Cardiac septum (tissue), 1 donor: ENCODE results near the gene DMXL1. TPM values are rescaled to one million over a fixed set of nuclear protein-coding genes. Genes with fewer than 3 reads are reported as not detected.

Source experiments
- DNase-seq: peaks from one replicate; pipeline ENCODE4 v3.0.0-alpha.2; 2020; ENCODE audit warnings: low spot score
- intact Hi-C: fragments of 100-400 bp; cut with DNase I; formaldehyde crosslinking; loops from one replicate; pipeline ENCODE4 v1.14.0; 2022
- total RNA-seq: library from RNA; stranded (reverse); fragmentation: NEBNext Ultra II Directional; extraction: Animal tissue kit (Norgen Biotek cat#: 25700); gene quantifications from one replicate; pipeline ENCODE4 v1.2.1, GENCODE V29; 2021
- donor health status: DM: no; HTN: no; CAD: no.

Gene DMXL1
- total RNA-seq, 1 donor from 2014 or later: 28.2 TPM

- DNase-seq: no peak
Observed at GRCh38 chr5:119275146-119275545, 204.3 kb downstream of the DMXL1 start.

GRCh38 chr5:119275601-119276173 lies 204.8 kb downstream of the DMXL1 start:
- no peak for DNase-seq
- intact Hi-C loops: no loop called here

More at GRCh38 chr5:119275146-119275545, 204.3 kb downstream of the DMXL1 start:
- intact Hi-C loops: no loop called here

- no peak for DNase-seq
- intact Hi-C loops: no loop called here
Observed at GRCh38 chr5:119276978-119277377, 206.1 kb downstream of the DMXL1 start.

- intact Hi-C loops: no loop called here
- no peak for DNase-seq
Observed at GRCh38 chr5:119279093-119279492, 208.2 kb downstream of the DMXL1 start.

- DNase-seq: no peak
- intact Hi-C loops: no loop called here
Observed at GRCh38 chr5:119280380-119280779, 209.5 kb downstream of the DMXL1 start.

- intact Hi-C loops: no loop called here
- DNase-seq: no peak
Observed at GRCh38 chr5:119282628-119283027, 211.7 kb downstream of the DMXL1 start.

GRCh38 chr5:119284031-119284430 lies 213.1 kb downstream of the DMXL1 start:
- intact Hi-C loops: no loop called here
- DNase-seq: no peak

GRCh38 chr5:119285070-119285916 lies 214.4 kb downstream of the DMXL1 start:
- intact Hi-C loops: loop anchor here (5.0 kb wide), 1 partner anchor 37 kb away; no protein-coding TSS in a partner anchor

GRCh38 chr5:119286511-119287488 lies 215.9 kb downstream of the DMXL1 start:
- DNase-seq: no peak
- intact Hi-C loops: loop anchor here (5.0 kb wide), 1 partner anchor 36 kb away; no protein-coding TSS in a partner anchor

More at GRCh38 chr5:119285070-119285916, 214.4 kb downstream of the DMXL1 start:
- no peak for DNase-seq

GRCh38 chr5:119287547-119288111 lies 216.7 kb downstream of the DMXL1 start:
- no peak for DNase-seq
- intact Hi-C loops: loop anchor here (5.0 kb wide), 1 partner anchor 35 kb away; no protein-coding TSS in a partner anchor

GRCh38 chr5:119288379-119289033 lies 217.6 kb downstream of the DMXL1 start:
- intact Hi-C loops: loop anchor here (5.0 kb wide), 1 partner anchor 34 kb away; no protein-coding TSS in a partner anchor
- no peak for DNase-seq

GRCh38 chr5:119289438-119290044 lies 218.7 kb downstream of the DMXL1 start:
- no peak for DNase-seq
- intact Hi-C loops: loop anchor here (5.0 kb wide), 1 partner anchor 33 kb away; no protein-coding TSS in a partner anchor

GRCh38 chr5:119290161-119290569 lies 219.3 kb downstream of the DMXL1 start:
- DNase-seq: no peak
- intact Hi-C loops: no loop called here

- DNase-seq: no peak
- intact Hi-C loops: no loop called here
Observed at GRCh38 chr5:119290607-119291006, 219.7 kb downstream of the DMXL1 start.

- DNase-seq: no peak
- intact Hi-C loops: no loop called here
Observed at GRCh38 chr5:119291056-119291455, 220.2 kb downstream of the DMXL1 start.

- intact Hi-C loops: no loop called here
Observed at GRCh38 chr5:119291877-119292276, 221.0 kb downstream of the DMXL1 start.

GRCh38 chr5:119292701-119293515 lies 222.0 kb downstream of the DMXL1 start:
- intact Hi-C loops: no loop called here
- DNase-seq: no peak

More at GRCh38 chr5:119291877-119292276, 221.0 kb downstream of the DMXL1 start:
- DNase-seq: no peak

- intact Hi-C loops: no loop called here
- DNase-seq: no peak
Observed at GRCh38 chr5:119293516-119293829, 222.6 kb downstream of the DMXL1 start.
